ENCODE data around the gene ELP4. TPM values are rescaled to one million over a fixed set of nuclear protein-coding genes. Genes with fewer than 3 reads are reported as not detected.

ELP4 gene
- polyA plus RNA-seq (2013), result 17.3 TPM

GRCh38 chr11:31509429-31510345 lies at the start of gene ELP4, which contains the start of gene IMMP1L:
Gene ELP4, plus strand, starts transcription at chr11:31509767. Its CDS starts 18 bp downstream, at chr11:31509785.
Gene IMMP1L, minus strand, starts transcription at chr11:31509622. Its CDS starts 46,346 bp downstream, at chr11:31463276.
- POLR2A ChIA-PET, result no interaction called here
- H3K4me3 ChIP-seq (ENCODE audit: control insufficient read depth in 1 of 7, extremely low read depth in 1 of 7, insufficient read depth in 4 of 7, low read depth in 2 of 7, low read length in 6 of 7), result peak within 1 kb of the TSS; percentile 86 to 97 (median 95)
- CTCF ChIA-PET, result no interaction called here
- H3K27me3 ChIP-seq (replicated peaks in 2 of 5; ENCODE audit: control insufficient read depth in 4 of 5, insufficient read depth in 5 of 5, low read length in 4 of 5), result no peaks in the 10 kb centered on the region
- H3K27ac ChIP-seq (ENCODE audit: insufficient read depth in 1 of 2, low read depth in 1 of 2, low read length in 2 of 2, poor library complexity in 1 of 2, severe bottlenecking in 2 of 2), result peak within 1 kb of the TSS; percentile 86 to 95
- peaks cover 0 to 5% (median 2%) of the 10 kb centered on the region in 4 experiments for H3K36me3 ChIP-seq (ENCODE audit: control insufficient read depth in 4 of 4, insufficient read depth in 4 of 4, low read length in 3 of 4)
- peaks cover 11 to 19% (median 16%) of the 10 kb centered on the region in 4 experiments for H3K4me1 ChIP-seq (ENCODE audit: control extremely low read depth in 1 of 4, control insufficient read depth in 4 of 4, insufficient read depth in 4 of 4, low read length in 3 of 4)
- no peaks in the 10 kb centered on the region for H3K9me3 ChIP-seq (ENCODE audit: control extremely low read depth in 1 of 5, control insufficient read depth in 4 of 5, insufficient read depth in 2 of 5, low read depth in 1 of 5, low read length in 4 of 5)
- 0% methylated on average over 34 of the region's 47 CpGs for WGBS (ENCODE audit: insufficient coverage)
- DNase-seq, result peak; percentile 96 to 98 (median 98)

- Histone ChIP-seq H3K4me1 (ENCODE audit: control extremely low read depth in 1 of 4, control insufficient read depth in 4 of 4, insufficient read depth in 4 of 4, low read length in 3 of 4) (no peaks in the 10 kb centered on the region), H3K9me3 (ENCODE audit: control extremely low read depth in 1 of 5, control insufficient read depth in 4 of 5, insufficient read depth in 2 of 5, low read depth in 1 of 5, low read length in 4 of 5) (peaks cover 0 to 24% (median 2%) of the 10 kb centered on the region in 5 experiments), H3K27me3 (replicated peaks in 2 of 5; ENCODE audit: control insufficient read depth in 4 of 5, insufficient read depth in 5 of 5, low read length in 4 of 5) (no peaks in the 10 kb centered on the region), H3K27ac (ENCODE audit: insufficient read depth in 1 of 2, low read depth in 1 of 2, low read length in 2 of 2, poor library complexity in 1 of 2, severe bottlenecking in 2 of 2) (no peak overlapping the region), H3K4me3 (ENCODE audit: control insufficient read depth in 1 of 7, extremely low read depth in 1 of 7, insufficient read depth in 4 of 7, low read depth in 2 of 7, low read length in 6 of 7) (no peak overlapping the region), H3K36me3 (ENCODE audit: control insufficient read depth in 4 of 4, insufficient read depth in 4 of 4, low read length in 3 of 4) (peaks cover 0 to 10% (median 4%) of the 10 kb centered on the region in 4 experiments)
- POLR2A ChIA-PET, result no interaction called here
- no CpG with 5 or more reads among the region's 3 CpGs for WGBS (ENCODE audit: insufficient coverage)
- CTCF ChIA-PET, result no interaction called here
- DNase-seq, result no peak
Measured at GRCh38 chr11:31464436-31464835, 45.1 kb upstream of the ELP4 start.

GRCh38 chr11:31474083-31474482 lies 35.5 kb upstream of the ELP4 start:
- H3K27ac ChIP-seq (ENCODE audit: insufficient read depth in 1 of 2, low read depth in 1 of 2, low read length in 2 of 2, poor library complexity in 1 of 2, severe bottlenecking in 2 of 2), result no peak overlapping the region
- CTCF ChIA-PET, result no interaction called here
- no peaks in the 10 kb centered on the region for H3K27me3 ChIP-seq (replicated peaks in 2 of 5; ENCODE audit: control insufficient read depth in 4 of 5, insufficient read depth in 5 of 5, low read length in 4 of 5)
- H3K36me3 ChIP-seq (ENCODE audit: control insufficient read depth in 4 of 4, insufficient read depth in 4 of 4, low read length in 3 of 4), result peaks cover 0 to 3% (median 2%) of the 10 kb centered on the region in 4 experiments
- H3K9me3 ChIP-seq (ENCODE audit: control extremely low read depth in 1 of 5, control insufficient read depth in 4 of 5, insufficient read depth in 2 of 5, low read depth in 1 of 5, low read length in 4 of 5), result peaks cover 0 to 1% (median 0%) of the 10 kb centered on the region in 5 experiments
- DNase-seq, result no peak
- POLR2A ChIA-PET, result no interaction called here
- no peak overlapping the region for H3K4me3 ChIP-seq (ENCODE audit: control insufficient read depth in 1 of 7, extremely low read depth in 1 of 7, insufficient read depth in 4 of 7, low read depth in 2 of 7, low read length in 6 of 7)
- no peaks in the 10 kb centered on the region for H3K4me1 ChIP-seq (ENCODE audit: control extremely low read depth in 1 of 4, control insufficient read depth in 4 of 4, insufficient read depth in 4 of 4, low read length in 3 of 4)

GRCh38 chr11:31477528-31478222 lies 31.9 kb upstream of the ELP4 start:
- no peak for DNase-seq
- no peaks in the 10 kb centered on the region for H3K9me3 ChIP-seq (ENCODE audit: control extremely low read depth in 1 of 5, control insufficient read depth in 4 of 5, insufficient read depth in 2 of 5, low read depth in 1 of 5, low read length in 4 of 5)
- no peak overlapping the region for H3K27ac ChIP-seq (ENCODE audit: insufficient read depth in 1 of 2, low read depth in 1 of 2, low read length in 2 of 2, poor library complexity in 1 of 2, severe bottlenecking in 2 of 2)
- no peak overlapping the region for H3K4me3 ChIP-seq (ENCODE audit: control insufficient read depth in 1 of 7, extremely low read depth in 1 of 7, insufficient read depth in 4 of 7, low read depth in 2 of 7, low read length in 6 of 7)
- peaks cover 0 to 3% (median 0%) of the 10 kb centered on the region in 4 experiments for H3K36me3 ChIP-seq (ENCODE audit: control insufficient read depth in 4 of 4, insufficient read depth in 4 of 4, low read length in 3 of 4)
- ChIA-PET CTCF (interaction anchor here (0.8 to 1.7 kb wide), 2 partner anchors 9 kb away, joined by 3 to 4 read pairs; no protein-coding TSS in a partner anchor), POLR2A (no interaction called here)
- 98% methylated on average over 5 of the region's 6 CpGs for WGBS (ENCODE audit: insufficient coverage)
- H3K4me1 ChIP-seq (ENCODE audit: control extremely low read depth in 1 of 4, control insufficient read depth in 4 of 4, insufficient read depth in 4 of 4, low read length in 3 of 4), result no peaks in the 10 kb centered on the region
- no peaks in the 10 kb centered on the region for H3K27me3 ChIP-seq (replicated peaks in 2 of 5; ENCODE audit: control insufficient read depth in 4 of 5, insufficient read depth in 5 of 5, low read length in 4 of 5)

GRCh38 chr11:31478223-31478590 lies 31.4 kb upstream of the ELP4 start:
- ChIA-PET CTCF (interaction anchor here (0.8 to 1.7 kb wide), 2 partner anchors 9 to 10 kb away, joined by 3 to 4 read pairs; no protein-coding TSS in a partner anchor), POLR2A (no interaction called here)

GRCh38 chr11:31479066-31479465 lies 30.5 kb upstream of the ELP4 start:
- no peaks in the 10 kb centered on the region for H3K27me3 ChIP-seq (replicated peaks in 2 of 5; ENCODE audit: control insufficient read depth in 4 of 5, insufficient read depth in 5 of 5, low read length in 4 of 5)
- H3K27ac ChIP-seq (ENCODE audit: insufficient read depth in 1 of 2, low read depth in 1 of 2, low read length in 2 of 2, poor library complexity in 1 of 2, severe bottlenecking in 2 of 2), result no peak overlapping the region
- H3K36me3 ChIP-seq (ENCODE audit: control insufficient read depth in 4 of 4, insufficient read depth in 4 of 4, low read length in 3 of 4), result peaks cover 0 to 3% (median 0%) of the 10 kb centered on the region in 4 experiments
- no peak overlapping the region for H3K4me3 ChIP-seq (ENCODE audit: control insufficient read depth in 1 of 7, extremely low read depth in 1 of 7, insufficient read depth in 4 of 7, low read depth in 2 of 7, low read length in 6 of 7)
- DNase-seq, result no peak
- H3K4me1 ChIP-seq (ENCODE audit: control extremely low read depth in 1 of 4, control insufficient read depth in 4 of 4, insufficient read depth in 4 of 4, low read length in 3 of 4), result no peaks in the 10 kb centered on the region
- ChIA-PET POLR2A (no interaction called here), CTCF (interaction anchor here (1.7 kb wide), 1 partner anchor 11 kb away, joined by 4 read pairs; no protein-coding TSS in a partner anchor)
- WGBS (ENCODE audit: insufficient coverage), result no CpG with 5 or more reads among the region's 4 CpGs
- no peaks in the 10 kb centered on the region for H3K9me3 ChIP-seq (ENCODE audit: control extremely low read depth in 1 of 5, control insufficient read depth in 4 of 5, insufficient read depth in 2 of 5, low read depth in 1 of 5, low read length in 4 of 5)

More at GRCh38 chr11:31478223-31478590, 31.4 kb upstream of the ELP4 start:
- H3K36me3 ChIP-seq (ENCODE audit: control insufficient read depth in 4 of 4, insufficient read depth in 4 of 4, low read length in 3 of 4), result peaks cover 0 to 3% (median 0%) of the 10 kb centered on the region in 4 experiments
- no peak overlapping the region for H3K27ac ChIP-seq (ENCODE audit: insufficient read depth in 1 of 2, low read depth in 1 of 2, low read length in 2 of 2, poor library complexity in 1 of 2, severe bottlenecking in 2 of 2)
- H3K9me3 ChIP-seq (ENCODE audit: control extremely low read depth in 1 of 5, control insufficient read depth in 4 of 5, insufficient read depth in 2 of 5, low read depth in 1 of 5, low read length in 4 of 5), result no peaks in the 10 kb centered on the region
- no peaks in the 10 kb centered on the region for H3K27me3 ChIP-seq (replicated peaks in 2 of 5; ENCODE audit: control insufficient read depth in 4 of 5, insufficient read depth in 5 of 5, low read length in 4 of 5)
- no peaks in the 10 kb centered on the region for H3K4me1 ChIP-seq (ENCODE audit: control extremely low read depth in 1 of 4, control insufficient read depth in 4 of 4, insufficient read depth in 4 of 4, low read length in 3 of 4)
- WGBS (ENCODE audit: insufficient coverage), result no CpG with 5 or more reads among the region's 2 CpGs
- no peak overlapping the region for H3K4me3 ChIP-seq (ENCODE audit: control insufficient read depth in 1 of 7, extremely low read depth in 1 of 7, insufficient read depth in 4 of 7, low read depth in 2 of 7, low read length in 6 of 7)
- no peak for DNase-seq
